GM15510 (cell line): ENCODE results near the gene SLC7A11.

ENCODE experiments used
- POLR2A ChIP-seq: IDR thresholded peaks from 3 replicates; pipeline ENCODE4 v1.6.1; 2011; ENCODE audit warnings: borderline replicate concordance; ENCODE audit not compliant: insufficient read length; ENCODE audit errors: extremely low read depth

Gene SLC7A11

DNA sequence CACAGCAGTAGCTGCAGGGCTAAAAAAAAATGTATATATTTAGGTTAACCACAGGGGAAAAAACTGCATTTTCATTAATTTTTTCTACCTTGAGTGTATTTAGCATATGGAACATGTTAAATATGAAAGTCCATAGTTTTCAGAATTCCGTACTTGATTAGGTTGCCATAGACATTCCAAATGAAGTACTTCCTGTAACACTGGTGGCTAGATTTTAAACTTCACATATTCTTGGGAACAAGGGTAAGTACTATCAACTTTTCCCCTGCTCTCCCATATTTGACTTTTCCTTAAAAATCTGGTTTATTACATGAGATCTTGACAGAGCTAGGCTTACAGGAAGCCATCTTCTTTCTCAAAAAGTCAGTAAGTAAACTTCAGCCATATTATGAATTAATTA is 9.8 kb downstream of the SLC7A11 start:
- no peak for TF ChIP-seq POLR2A

DNA sequence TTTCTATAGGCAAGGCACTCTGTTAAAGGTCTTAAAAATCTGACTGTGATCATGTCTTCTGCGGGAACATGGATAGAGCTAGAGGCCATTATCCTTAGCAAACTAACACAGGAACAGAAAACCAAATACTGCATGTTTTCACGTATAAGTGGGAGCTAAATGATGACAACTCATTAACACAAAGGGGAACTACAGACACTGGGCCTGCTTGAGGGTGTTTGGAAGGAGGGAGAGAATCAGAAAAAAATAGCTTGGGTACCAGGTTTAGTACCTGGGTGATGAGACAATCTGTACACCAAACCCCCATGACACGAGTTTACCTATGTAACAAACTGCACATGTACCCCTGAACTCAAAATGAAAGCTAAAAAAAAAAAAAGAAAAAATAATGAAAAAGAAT is 12.1 kb downstream of the SLC7A11 start:
- no peak for TF ChIP-seq POLR2A

DNA sequence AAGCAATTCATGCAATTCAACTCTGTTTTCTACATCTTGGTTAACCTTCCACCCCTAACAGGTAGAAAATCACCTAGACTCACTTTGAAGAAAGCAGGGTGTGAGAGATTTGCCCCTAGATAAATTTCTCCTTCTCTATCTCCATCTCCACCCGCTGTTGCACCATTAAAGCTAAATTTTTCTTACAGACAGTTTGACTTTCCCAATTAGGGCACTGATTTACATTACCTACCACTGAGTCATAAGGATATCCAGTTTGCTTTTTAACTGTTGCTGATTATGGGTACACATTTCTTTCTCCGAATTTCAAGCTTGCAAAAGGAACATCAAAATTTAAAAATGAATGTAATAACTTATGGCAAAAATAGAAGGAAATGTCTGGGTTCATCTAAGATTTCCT is 13.0 kb downstream of the SLC7A11 start:
- no peak for TF ChIP-seq POLR2A

DNA sequence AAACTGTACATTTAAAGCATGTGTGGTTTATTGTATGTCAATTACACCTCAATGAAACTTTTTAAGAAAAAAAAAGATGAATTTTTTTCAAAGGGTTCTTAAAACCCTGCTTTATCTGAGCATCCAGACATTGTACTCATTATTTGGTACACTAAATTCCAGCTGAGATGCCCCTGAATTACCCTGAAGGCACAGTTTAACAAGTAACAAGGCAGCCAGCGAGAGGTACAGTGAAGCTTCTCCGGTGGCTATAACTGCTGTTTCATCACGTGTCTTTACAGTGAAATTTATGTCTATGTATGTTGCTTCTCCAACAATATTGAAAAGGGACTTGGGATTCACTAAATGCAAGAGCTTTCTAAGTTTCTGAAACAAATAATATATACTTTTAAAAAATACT is 15.8 kb downstream of the SLC7A11 start:
- no peak for TF ChIP-seq POLR2A

DNA sequence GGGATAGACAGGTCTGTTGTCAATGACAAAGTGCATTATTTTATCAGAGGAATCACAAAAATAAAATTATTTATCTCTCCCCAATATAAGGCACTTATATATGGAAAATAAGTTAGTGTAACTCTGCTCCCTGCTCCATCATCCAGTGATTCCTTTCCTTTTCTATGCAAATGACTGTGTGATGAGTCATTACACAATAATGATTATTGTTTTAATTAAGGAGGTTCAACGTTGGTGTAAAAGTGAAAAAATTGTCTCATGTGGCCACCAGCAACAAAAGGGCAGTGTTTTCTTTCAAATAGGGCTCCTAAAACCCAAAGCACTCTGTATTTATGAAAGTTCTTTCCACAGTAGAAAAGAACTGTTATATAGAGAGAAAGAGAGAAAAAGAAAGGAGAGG is 16.7 kb downstream of the SLC7A11 start:
- no peak for TF ChIP-seq POLR2A

DNA sequence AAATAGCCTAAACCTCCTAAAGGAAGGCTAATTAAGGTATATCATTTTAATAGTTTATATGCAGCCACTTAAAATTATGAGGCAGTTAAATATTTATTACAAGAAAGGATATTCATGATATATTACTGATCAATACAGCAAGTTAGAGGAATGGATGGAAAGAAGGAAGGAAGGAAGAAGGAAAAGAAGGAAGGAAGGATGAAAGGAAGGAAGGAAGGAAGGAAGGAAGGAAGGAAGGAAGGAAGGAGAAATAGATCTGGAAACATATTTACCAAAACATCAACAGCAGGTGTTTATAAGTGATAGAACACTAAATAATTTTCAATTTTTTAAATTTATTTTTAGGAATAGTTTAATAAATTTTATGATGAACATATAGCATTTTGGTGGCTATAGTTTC is 17.5 kb downstream of the SLC7A11 start:
- TF ChIP-seq POLR2A = no peak

DNA sequence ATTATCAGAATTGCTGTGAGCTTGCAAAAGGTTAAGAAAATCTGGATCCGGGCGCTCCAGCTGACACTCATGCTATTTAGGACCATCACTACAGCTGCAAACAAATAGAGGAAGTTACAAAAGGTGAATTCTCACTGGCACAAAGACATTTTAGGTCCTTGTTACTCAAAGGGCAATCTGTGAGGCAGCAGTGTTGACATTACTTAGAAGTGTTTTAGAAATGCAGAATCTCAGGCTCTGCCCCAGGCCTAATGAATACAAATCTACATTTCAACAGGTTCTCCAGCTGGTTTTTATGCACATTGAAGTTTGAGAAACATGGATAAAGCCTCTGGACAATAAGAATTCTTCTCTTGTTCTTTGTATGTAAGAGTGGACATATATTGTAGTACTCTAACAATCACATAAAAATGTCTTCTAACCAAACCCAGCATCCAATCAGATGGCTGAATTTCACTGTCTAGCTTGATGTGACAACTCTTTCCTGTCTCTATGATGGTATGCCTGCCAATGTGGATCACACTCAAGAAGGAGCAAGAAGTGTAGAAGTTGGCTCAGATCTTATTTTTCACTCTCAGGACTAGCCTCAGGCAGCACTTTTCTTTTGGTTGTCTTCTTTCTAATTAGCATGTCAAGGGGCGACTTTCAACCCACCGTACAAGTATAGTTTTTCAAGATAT is 18.8 kb downstream of the SLC7A11 start:
- no peak for TF ChIP-seq POLR2A

DNA sequence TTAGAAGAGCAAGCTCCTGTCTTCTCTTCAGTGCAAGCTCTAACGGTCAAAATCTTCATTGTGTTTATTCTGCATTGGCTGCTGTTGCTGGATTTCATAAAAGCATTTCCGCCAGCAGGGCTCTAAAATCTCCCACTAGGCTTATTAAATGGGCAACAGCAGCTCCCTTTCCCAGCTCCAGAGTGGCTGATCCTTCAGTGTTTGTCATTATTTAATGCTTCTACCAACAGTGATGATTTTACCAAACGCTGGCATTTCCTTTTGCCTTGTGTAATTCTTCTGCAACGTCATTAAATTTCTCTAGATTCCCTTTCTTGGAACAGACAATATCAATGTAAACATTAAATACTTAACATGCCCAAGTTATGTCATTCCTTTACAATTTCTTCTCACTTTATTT is 20.1 kb downstream of the SLC7A11 start:
- TF ChIP-seq POLR2A = no peak

DNA sequence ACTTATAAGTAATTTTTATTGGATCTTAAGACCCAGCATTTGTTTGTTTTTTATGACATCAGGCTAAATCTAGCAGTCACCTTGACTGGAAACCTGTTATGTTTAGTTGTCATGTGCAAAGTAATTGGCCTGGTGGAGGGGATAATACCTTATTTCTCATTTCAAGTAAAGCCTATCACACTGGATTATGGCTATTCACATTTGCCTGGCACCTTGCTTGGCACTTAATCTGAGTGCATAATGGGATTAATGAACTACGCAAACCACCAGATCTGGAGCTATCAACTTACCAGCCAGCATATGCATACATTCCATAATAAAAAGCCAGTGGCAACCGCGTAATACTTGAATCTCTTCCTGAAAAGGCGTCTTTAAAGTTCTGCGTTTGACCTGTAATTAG is 23.2 kb downstream of the SLC7A11 start:
- no peak for TF ChIP-seq POLR2A

DNA sequence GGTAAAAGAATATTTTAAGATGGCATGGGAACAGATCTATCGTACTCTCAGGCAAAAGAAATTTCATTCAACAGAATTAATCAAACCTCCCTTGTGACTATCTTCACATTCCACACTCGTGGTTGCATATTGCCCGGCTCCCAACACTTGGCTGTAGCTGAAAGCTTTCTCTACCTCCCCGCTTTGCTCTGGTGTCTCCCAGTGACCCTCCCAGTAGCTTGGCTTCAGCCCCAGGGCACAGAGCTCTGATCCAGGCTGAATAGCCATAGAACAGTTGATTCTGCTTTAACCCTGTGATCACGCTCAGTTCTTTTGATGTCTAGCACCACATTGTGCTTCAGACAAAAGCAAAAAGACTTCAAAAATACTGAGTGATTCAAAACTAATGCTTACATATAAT is 24.6 kb downstream of the SLC7A11 start:
- TF ChIP-seq POLR2A = no peak

DNA sequence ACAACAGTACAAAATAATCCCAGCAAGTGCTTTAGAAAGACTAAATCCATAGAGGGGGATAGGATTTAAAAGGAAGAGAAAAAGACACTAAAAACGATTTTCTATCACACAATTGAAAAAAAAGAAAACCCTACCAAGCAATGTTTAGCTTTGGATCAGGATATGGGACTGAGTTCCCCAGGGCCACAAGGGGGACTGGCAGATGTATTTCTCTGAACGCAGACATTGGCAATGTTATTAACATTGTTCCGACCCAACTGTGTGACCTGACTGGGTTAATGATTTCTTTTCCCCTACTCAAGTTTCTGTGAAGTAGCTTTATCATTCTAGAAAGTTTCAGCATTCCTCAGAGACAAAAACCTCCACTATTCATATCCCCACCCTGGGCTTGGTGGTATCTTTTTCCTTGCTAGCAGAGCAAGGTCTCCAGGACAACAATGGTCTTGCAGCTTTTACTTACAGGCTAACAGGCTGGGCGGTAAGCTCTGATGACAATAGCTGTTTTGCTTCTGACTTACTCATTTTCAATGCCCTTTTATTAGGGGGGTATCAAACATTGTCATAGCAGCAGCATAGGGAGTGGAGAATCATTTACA is 25.8 kb downstream of the SLC7A11 start:
- no peak for TF ChIP-seq POLR2A

DNA sequence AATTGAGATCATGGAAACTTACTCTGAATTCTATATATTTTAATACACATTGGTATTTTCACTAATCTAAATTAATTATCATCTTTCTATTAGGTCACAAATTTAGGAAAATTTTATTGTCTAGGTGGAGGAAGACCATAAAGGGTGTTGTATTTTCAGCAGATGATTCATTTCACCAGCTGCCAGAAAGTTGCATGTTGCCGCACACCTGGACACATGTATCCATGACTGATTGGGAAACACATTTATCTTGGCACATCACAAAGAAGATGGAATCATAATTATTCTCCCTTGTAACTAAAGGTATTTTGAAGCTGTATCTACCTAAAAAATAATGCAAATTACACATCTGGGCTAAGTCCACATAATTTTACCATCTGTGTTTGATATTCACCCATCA is 33.1 kb downstream of the SLC7A11 start:
- TF ChIP-seq POLR2A = no peak

DNA sequence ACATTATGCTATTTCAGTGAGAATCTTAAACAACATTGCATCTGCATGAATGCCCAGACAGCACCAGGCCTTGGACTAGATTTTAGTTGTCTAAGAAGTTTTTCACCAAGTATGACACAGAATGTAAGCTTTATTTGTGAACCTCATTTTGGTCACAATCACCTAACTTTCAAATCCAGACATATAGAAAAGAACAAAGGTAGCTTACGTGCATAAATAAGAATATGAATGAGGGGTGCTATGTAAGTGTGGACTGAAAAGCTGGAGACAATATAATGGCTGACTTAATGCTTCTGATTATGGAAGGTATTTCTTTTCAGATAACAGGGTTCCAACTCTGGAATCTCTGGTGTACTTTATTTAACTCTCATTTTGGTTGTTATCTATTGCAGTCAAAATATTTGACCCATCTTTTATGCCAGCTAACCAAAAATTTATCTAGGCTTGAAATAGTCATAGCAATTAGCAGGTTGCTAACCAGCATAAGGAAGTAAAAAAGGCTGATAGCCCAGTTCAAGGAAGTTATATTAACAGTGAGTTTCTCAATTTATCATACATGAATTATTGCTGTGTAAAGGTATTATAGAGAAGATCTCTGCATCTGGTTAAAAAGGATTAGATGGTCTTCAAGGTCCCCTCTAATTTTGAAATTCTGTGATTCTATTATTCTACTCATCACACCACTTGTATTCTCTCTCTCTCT is 36.5 kb downstream of the SLC7A11 start:
- TF ChIP-seq POLR2A = no peak

DNA sequence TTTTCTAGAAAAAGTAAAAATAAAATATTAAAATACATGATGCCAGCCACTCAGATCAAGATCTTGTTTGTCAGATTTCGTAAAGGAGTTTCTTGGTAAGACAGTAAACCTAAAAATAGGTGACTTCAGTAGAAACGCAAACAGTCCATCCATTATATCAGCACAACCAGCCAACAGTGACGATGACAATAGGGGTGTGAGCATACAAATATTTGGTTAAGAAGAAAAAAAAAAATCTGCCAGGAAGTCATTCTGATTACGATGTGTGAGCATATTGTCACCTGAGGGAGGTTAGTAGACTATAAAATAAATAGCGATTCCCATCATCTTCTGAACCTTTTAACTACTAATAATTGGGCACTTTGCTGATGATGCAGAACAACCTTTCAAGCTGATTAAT is 37.6 kb downstream of the SLC7A11 start:
- TF ChIP-seq POLR2A = no peak

DNA sequence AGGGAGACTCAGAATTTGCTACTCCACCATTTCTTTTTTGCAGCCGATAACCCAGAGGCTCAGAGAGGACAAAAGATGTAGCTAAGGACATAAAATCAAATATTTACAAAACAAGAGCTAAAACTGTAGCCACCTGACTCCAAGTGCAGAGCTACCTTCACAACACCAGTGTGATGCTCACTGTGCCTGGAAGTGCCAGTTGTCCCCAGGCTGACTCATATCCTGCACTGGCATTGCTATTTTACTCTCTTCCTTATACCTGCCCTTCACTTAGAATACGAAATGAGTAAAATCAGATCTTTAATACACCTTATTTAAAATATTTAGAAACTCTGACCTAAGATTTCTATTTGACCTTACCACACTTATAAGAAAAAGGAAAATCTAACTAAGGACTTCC is 39.5 kb downstream of the SLC7A11 start:
- TF ChIP-seq POLR2A = no peak

DNA sequence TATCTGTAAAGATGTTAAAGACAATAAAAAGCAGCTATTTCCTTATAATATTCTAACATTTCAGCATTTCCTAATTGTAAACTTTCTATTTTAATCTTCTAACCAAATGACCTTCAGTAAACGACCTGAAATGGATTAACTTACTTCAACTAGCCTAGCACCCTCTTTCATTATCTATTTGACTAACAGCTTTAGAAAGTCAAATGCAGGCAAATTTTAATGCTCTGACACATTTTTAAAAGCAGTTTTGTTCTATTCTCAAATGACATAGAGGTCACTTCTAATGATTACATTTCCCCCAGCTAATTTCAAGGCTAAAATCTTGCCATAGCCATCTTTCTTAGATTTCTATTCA is 41.9 kb downstream of the SLC7A11 start:
- no peak for TF ChIP-seq POLR2A
